Fibroblast of villous mesenchyme (primary cell): ENCODE measurements around the gene OR56B4. TPM values are rescaled to one million over a fixed set of nuclear protein-coding genes. Genes with fewer than 3 reads are reported as not detected.
A peak's percentile ranks its signal among the peaks of the same experiment; 100 is the strongest.
"Not testable (repeated sequence)": the region's sequence is repeated elsewhere in the genome, so short reads cannot be mapped to it uniquely, and the experiment has no call there.

Experiments used
- DNase-seq: peaks from one replicate; pipeline ENCODE4 v3.0.0-alpha.2; 2010; ENCODE audit warnings: low read depth
- H3K4me3 ChIP-seq: 2 replicates; pipeline ENCODE4 v1.5.1; 2011; ENCODE audit warnings: low read depth, mild to moderate bottlenecking, low read length
- CTCF ChIP-seq: IDR thresholded peaks from 2 replicates; pipeline ENCODE4 v1.5.1; 2012; ENCODE audit warnings: low read depth, mild to moderate bottlenecking, low read length; ENCODE audit not compliant: insufficient read depth
- total RNA-seq: library from RNA; depleted of rRNA; stranded (reverse); fragments of >200 nt; gene quantifications from 2 replicates; pipeline ENCODE4 v1.2.3, GENCODE V29; 2012

OR56B4 gene
- total RNA-seq, 1 donor, result not detected

GRCh38 chr11:6142936-6143335, 35.5 kb downstream of the OR56B4 start:
- H3K4me3 ChIP-seq, result no peak overlapping the region
- no peak for TF ChIP-seq CTCF
- DNase-seq, result no peak

GRCh38 chr11:6143737-6144136, 36.3 kb downstream of the OR56B4 start:
- DNase-seq, result not testable (repeated sequence)
- peak overlapping the region; percentile 40 for H3K4me3 ChIP-seq

GRCh38 chr11:6151117-6151516, 43.6 kb downstream of the OR56B4 start:
- TF ChIP-seq CTCF, result no peak
- no peak for DNase-seq
- no peak overlapping the region for H3K4me3 ChIP-seq

- H3K4me3 ChIP-seq, result no peak overlapping the region
- no peak for TF ChIP-seq CTCF
- DNase-seq, result no peak
Measured at GRCh38 chr11:6152126-6152525, 44.6 kb downstream of the OR56B4 start.

GRCh38 chr11:6156628-6157359, 49.3 kb downstream of the OR56B4 start:
- TF ChIP-seq CTCF, result no peak
- no peak overlapping the region for H3K4me3 ChIP-seq
- no peak for DNase-seq

Other genes with a start within 250 kb of the OR56B4 start
- not detected in 2 replicates for gene OR52E8, start 250.0 kb upstream of the OR56B4 start, total RNA-seq
- gene OR52E4, start 227.1 kb upstream of the OR56B4 start, total RNA-seq, result not detected in 2 replicates
- not detected in 2 replicates for gene OR52E5, start 214.5 kb upstream of the OR56B4 start, total RNA-seq
- not detected in 2 replicates for gene OR56A3, start 165.4 kb upstream of the OR56B4 start, total RNA-seq
- gene OR56A5, start 139.2 kb upstream of the OR56B4 start, total RNA-seq, result not detected in 2 replicates
- not detected in 2 replicates for gene OR52L1, start 120.7 kb upstream of the OR56B4 start, total RNA-seq
- gene OR56A4, start 100.7 kb upstream of the OR56B4 start, total RNA-seq, result not detected in 2 replicates
- gene OR56A1, start 76.9 kb upstream of the OR56B4 start, total RNA-seq, result under 0.01 TPM in 2 replicates
- not detected in 2 replicates for gene OR52B2, start 62.6 kb downstream of the OR56B4 start, total RNA-seq
- not detected in 2 replicates for gene OR52W1, start 91.5 kb downstream of the OR56B4 start, total RNA-seq
- under 0.01 TPM in 1 of 2 replicates, not detected in the other for gene C11orf42, start 97.9 kb downstream of the OR56B4 start, total RNA-seq
- gene FHIP1B, start 127.0 kb downstream of the OR56B4 start, total RNA-seq, result 13.5 and 15.1 TPM in 2 replicates
- under 0.01 and 0.43 TPM in 2 replicates for gene CNGA4, start 131.4 kb downstream of the OR56B4 start, total RNA-seq
- gene CCKBR, start 152.2 kb downstream of the OR56B4 start, total RNA-seq, result under 0.01 TPM in 1 of 2 replicates, not detected in the other
- gene CAVIN3, start 212.8 kb downstream of the OR56B4 start, total RNA-seq, result 142 and 374 TPM in 2 replicates